ENCODE results near the gene TRIM32.
A peak's percentile ranks its signal among the peaks of the same experiment; 100 is the strongest.
"Not testable (repeated sequence)": the region's sequence is repeated elsewhere in the genome, so short reads cannot be mapped to it uniquely, and the experiment has no call there.

TRIM32 gene

DNA sequence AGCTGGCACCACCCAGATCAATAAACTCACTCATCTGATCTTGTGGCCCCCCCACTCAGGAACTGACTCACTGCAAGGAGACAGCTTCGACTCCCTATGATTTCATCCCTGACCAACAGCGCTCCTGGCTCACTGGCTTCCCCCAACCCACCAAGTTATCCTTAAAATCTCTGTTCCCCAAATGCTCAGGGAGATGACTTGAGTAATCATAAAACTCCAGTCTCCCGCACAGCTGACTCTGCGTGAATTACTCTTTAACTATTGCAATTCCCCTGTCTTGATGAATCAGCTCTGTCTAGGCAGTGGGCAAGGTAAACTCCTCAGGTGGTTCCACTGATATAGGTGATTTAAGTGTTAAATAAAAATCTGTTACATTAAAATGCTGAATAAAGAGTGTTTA is 1.9 kb upstream of the TRIM32 start:
- no peak for DNase-seq
- whole genome bisulfite sequencing (ENCODE audit: insufficient coverage) = 100% methylated on average over 2 of the region's 4 CpGs
- H3K27ac ChIP-seq (ENCODE audit: insufficient read depth in 1 of 2, low read depth in 1 of 2, low read length in 2 of 2, poor library complexity in 1 of 2, severe bottlenecking in 2 of 2) = no peak overlapping the region
- no peaks in the 10 kb centered on the region for H3K36me3 ChIP-seq (ENCODE audit: control insufficient read depth in 4 of 4, insufficient read depth in 4 of 4, low read length in 3 of 4)
- peaks cover 0 to 17% (median 11%) of the 10 kb centered on the region in 4 experiments for H3K4me1 ChIP-seq (ENCODE audit: control extremely low read depth in 1 of 4, control insufficient read depth in 4 of 4, insufficient read depth in 4 of 4, low read length in 3 of 4)
- no peaks in the 10 kb centered on the region for H3K27me3 ChIP-seq (replicated peaks in 2 of 5; ENCODE audit: control insufficient read depth in 4 of 5, insufficient read depth in 5 of 5, low read length in 4 of 5)
- no peak overlapping the region for H3K4me3 ChIP-seq (ENCODE audit: control insufficient read depth in 1 of 7, extremely low read depth in 1 of 7, insufficient read depth in 4 of 7, low read depth in 2 of 7, low read length in 6 of 7)
- H3K9me3 ChIP-seq (ENCODE audit: control extremely low read depth in 1 of 5, control insufficient read depth in 4 of 5, insufficient read depth in 2 of 5, low read depth in 1 of 5, low read length in 4 of 5) = no peaks in the 10 kb centered on the region
- ChIA-PET POLR2A (no interaction called here), CTCF (no interaction called here)

DNA sequence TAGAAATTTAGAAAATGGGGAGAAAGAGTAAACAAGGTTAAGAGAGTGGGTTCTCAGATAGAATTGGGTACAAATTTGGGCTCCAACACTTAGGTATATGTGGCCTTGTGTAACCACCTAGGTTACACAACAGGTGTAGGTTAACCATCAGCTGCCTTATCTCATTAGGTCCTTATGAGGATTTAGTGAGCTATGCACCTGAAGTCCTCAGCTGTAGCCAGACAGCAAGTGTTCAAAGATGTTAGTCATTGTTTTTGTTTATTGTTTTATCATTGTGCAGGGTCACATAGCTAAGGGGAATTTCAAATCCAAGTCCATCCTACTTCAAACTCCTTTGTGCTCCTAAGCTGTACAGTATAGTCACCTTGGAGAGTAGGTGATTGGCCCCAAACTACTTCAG is 970 bp upstream of the TRIM32 start:
- Histone ChIP-seq H3K4me3 (ENCODE audit: control insufficient read depth in 1 of 7, extremely low read depth in 1 of 7, insufficient read depth in 4 of 7, low read depth in 2 of 7, low read length in 6 of 7) (no peak overlapping the region), H3K36me3 (ENCODE audit: control insufficient read depth in 4 of 4, insufficient read depth in 4 of 4, low read length in 3 of 4) (no peaks in the 10 kb centered on the region), H3K27me3 (replicated peaks in 2 of 5; ENCODE audit: control insufficient read depth in 4 of 5, insufficient read depth in 5 of 5, low read length in 4 of 5) (no peaks in the 10 kb centered on the region), H3K4me1 (ENCODE audit: control extremely low read depth in 1 of 4, control insufficient read depth in 4 of 4, insufficient read depth in 4 of 4, low read length in 3 of 4) (peaks cover 0 to 17% (median 11%) of the 10 kb centered on the region in 4 experiments), H3K27ac (ENCODE audit: insufficient read depth in 1 of 2, low read depth in 1 of 2, low read length in 2 of 2, poor library complexity in 1 of 2, severe bottlenecking in 2 of 2) (no peak overlapping the region), H3K9me3 (ENCODE audit: control extremely low read depth in 1 of 5, control insufficient read depth in 4 of 5, insufficient read depth in 2 of 5, low read depth in 1 of 5, low read length in 4 of 5) (no peaks in the 10 kb centered on the region)
- DNase-seq = no peak
- POLR2A ChIA-PET = no interaction called here
- CTCF ChIA-PET = no interaction called here

DNA sequence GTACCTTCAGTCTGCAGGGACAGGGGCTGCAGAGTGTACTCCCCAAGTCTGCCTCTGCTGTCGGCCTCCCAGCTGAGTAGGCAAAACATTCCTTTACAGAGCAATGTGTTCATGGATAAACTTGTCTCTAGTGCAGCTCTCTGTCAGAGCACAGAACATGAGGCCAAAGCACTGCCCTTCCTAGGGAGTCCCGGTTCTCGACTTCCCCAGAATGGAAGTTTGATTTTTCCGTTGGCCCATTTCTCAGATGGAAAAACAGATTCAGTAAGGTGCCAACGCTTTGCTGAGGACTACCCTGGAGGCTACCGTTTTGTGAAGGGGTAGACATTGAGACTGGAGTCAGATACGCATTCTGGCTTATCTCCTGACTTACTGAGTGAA is 422 bp upstream of the TRIM32 start:
- POLR2A ChIA-PET = no interaction called here
- Histone ChIP-seq H3K27me3 (replicated peaks in 2 of 5; ENCODE audit: control insufficient read depth in 4 of 5, insufficient read depth in 5 of 5, low read length in 4 of 5) (no peaks in the 10 kb centered on the region), H3K9me3 (ENCODE audit: control extremely low read depth in 1 of 5, control insufficient read depth in 4 of 5, insufficient read depth in 2 of 5, low read depth in 1 of 5, low read length in 4 of 5) (no peaks in the 10 kb centered on the region), H3K4me3 (ENCODE audit: control insufficient read depth in 1 of 7, extremely low read depth in 1 of 7, insufficient read depth in 4 of 7, low read depth in 2 of 7, low read length in 6 of 7) (peak overlapping the region; percentile 40 to 84 (median 71)), H3K4me1 (ENCODE audit: control extremely low read depth in 1 of 4, control insufficient read depth in 4 of 4, insufficient read depth in 4 of 4, low read length in 3 of 4) (peaks cover 0 to 17% (median 11%) of the 10 kb centered on the region in 4 experiments), H3K36me3 (ENCODE audit: control insufficient read depth in 4 of 4, insufficient read depth in 4 of 4, low read length in 3 of 4) (no peaks in the 10 kb centered on the region), H3K27ac (ENCODE audit: insufficient read depth in 1 of 2, low read depth in 1 of 2, low read length in 2 of 2, poor library complexity in 1 of 2, severe bottlenecking in 2 of 2) (peak overlapping the region in 1 of 2 experiments; percentile 4)
- WGBS (ENCODE audit: insufficient coverage) = 28% methylated on average over 7 of the region's 7 CpGs
- no peak for DNase-seq
- CTCF ChIA-PET = no interaction called here

DNA sequence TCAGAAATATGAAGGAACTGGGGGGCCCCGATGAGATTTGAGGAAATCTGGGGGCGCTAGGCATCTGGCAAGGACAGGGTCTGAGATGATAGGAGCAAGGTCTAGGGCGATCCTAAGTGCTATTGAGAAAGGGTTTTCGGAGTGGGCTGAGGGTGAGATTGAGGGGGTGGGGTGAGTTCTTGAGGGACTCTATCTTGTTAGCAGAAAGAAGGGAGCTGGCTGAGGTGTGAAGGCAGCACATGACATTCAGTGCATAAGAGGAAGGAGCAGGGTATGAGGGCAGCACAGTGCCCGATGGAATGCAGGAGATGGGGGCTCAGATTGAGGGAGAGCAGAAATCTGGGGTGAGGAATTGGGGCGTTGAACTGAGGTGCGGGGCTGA is 640 bp downstream of the TRIM32 start:
- DNase-seq = peak in 1 of 3 donors; percentile 51
- Histone ChIP-seq H3K9me3 (ENCODE audit: control extremely low read depth in 1 of 5, control insufficient read depth in 4 of 5, insufficient read depth in 2 of 5, low read depth in 1 of 5, low read length in 4 of 5) (no peaks in the 10 kb centered on the region), H3K4me3 (ENCODE audit: control insufficient read depth in 1 of 7, extremely low read depth in 1 of 7, insufficient read depth in 4 of 7, low read depth in 2 of 7, low read length in 6 of 7) (peak overlapping the region; percentile 40 to 84 (median 71)), H3K27ac (ENCODE audit: insufficient read depth in 1 of 2, low read depth in 1 of 2, low read length in 2 of 2, poor library complexity in 1 of 2, severe bottlenecking in 2 of 2) (no peak overlapping the region), H3K27me3 (replicated peaks in 2 of 5; ENCODE audit: control insufficient read depth in 4 of 5, insufficient read depth in 5 of 5, low read length in 4 of 5) (no peaks in the 10 kb centered on the region), H3K4me1 (ENCODE audit: control extremely low read depth in 1 of 4, control insufficient read depth in 4 of 4, insufficient read depth in 4 of 4, low read length in 3 of 4) (peaks cover 0 to 17% (median 11%) of the 10 kb centered on the region in 4 experiments), H3K36me3 (ENCODE audit: control insufficient read depth in 4 of 4, insufficient read depth in 4 of 4, low read length in 3 of 4) (no peaks in the 10 kb centered on the region)
- CTCF ChIA-PET = interaction anchor here (0.7 kb wide), 1 partner anchor 12 kb away, joined by 4 read pairs; no protein-coding TSS in a partner anchor
- 30% methylated on average over 7 of the region's 7 CpGs for WGBS (ENCODE audit: insufficient coverage)
- POLR2A ChIA-PET = no interaction called here

DNA sequence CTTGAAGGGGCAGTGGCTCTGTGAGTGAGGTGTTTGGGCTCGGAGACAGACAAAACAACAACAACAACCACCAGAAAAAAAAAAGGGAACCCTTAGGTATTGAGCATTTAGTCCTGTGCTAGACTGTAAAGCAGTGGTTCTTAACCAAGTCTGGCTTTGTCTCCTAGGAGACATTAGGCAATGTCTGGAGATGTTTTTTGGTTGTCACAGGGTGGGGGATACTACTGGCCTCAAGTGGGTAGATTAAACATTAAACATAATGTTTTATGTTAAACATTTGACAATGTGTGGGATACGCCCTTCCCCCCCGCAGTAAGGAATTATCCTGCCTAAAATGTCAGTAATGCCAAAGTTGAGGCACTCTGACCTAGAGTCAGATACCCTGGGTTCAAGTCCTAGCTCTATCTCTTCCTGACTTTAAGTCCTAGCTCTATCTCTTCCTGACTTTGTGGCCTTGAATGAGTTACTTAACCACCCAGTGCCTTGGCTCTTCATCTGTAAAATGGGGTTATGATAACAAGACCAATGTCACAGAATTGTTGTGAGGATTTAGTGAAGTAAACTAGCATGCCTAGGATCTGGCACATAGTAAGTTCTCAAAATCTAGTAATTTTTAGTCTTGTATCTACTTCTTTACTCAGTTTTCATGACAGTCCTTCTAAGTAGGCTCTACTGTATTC is 1.8 kb downstream of the TRIM32 start:
- peak in 2 of 3 donors; percentile 7 to 18 for DNase-seq
- H3K27ac ChIP-seq (ENCODE audit: insufficient read depth in 1 of 2, low read depth in 1 of 2, low read length in 2 of 2, poor library complexity in 1 of 2, severe bottlenecking in 2 of 2) = no peak overlapping the region
- no peaks in the 10 kb centered on the region for H3K27me3 ChIP-seq (replicated peaks in 2 of 5; ENCODE audit: control insufficient read depth in 4 of 5, insufficient read depth in 5 of 5, low read length in 4 of 5)
- H3K9me3 ChIP-seq (ENCODE audit: control extremely low read depth in 1 of 5, control insufficient read depth in 4 of 5, insufficient read depth in 2 of 5, low read depth in 1 of 5, low read length in 4 of 5) = no peaks in the 10 kb centered on the region
- 94% methylated on average over 2 of the region's 3 CpGs for WGBS (ENCODE audit: insufficient coverage)
- H3K4me1 ChIP-seq (ENCODE audit: control extremely low read depth in 1 of 4, control insufficient read depth in 4 of 4, insufficient read depth in 4 of 4, low read length in 3 of 4) = peaks cover 0 to 17% (median 11%) of the 10 kb centered on the region in 4 experiments
- POLR2A ChIA-PET = no interaction called here
- no peaks in the 10 kb centered on the region for H3K36me3 ChIP-seq (ENCODE audit: control insufficient read depth in 4 of 4, insufficient read depth in 4 of 4, low read length in 3 of 4)
- CTCF ChIA-PET = no interaction called here
- H3K4me3 ChIP-seq (ENCODE audit: control insufficient read depth in 1 of 7, extremely low read depth in 1 of 7, insufficient read depth in 4 of 7, low read depth in 2 of 7, low read length in 6 of 7) = no peak overlapping the region

DNA sequence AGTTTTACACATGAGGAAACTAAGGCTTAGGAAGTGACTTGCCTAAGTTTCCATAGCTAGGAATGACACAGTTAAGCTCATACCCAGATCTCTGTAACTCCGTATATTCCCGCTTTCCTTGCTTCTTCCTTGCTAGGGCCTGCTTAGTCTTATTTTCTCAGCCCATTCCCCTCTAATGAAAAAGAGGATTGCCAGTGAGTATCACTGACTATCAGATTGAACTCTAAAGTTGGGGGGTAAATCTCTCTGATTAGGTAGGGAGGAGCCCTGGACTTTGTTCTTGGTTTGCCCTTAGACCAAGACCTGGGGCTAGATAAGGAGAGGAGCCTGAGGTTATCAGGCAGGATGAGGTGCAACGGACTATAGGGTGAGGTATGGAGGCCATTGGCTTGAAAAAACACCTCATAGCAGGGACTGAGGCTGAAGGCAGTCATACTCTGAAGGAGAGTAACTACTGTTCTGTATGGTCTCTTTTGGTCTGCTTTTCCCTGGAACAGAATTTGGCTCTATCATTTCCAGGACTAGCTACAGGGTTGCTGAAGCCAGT is 2.5 kb downstream of the TRIM32 start:
- WGBS (ENCODE audit: insufficient coverage) = 94% methylated on average over 3 of the region's 3 CpGs
- POLR2A ChIA-PET = no interaction called here
- Histone ChIP-seq H3K4me3 (ENCODE audit: control insufficient read depth in 1 of 7, extremely low read depth in 1 of 7, insufficient read depth in 4 of 7, low read depth in 2 of 7, low read length in 6 of 7) (no peak overlapping the region), H3K27me3 (replicated peaks in 2 of 5; ENCODE audit: control insufficient read depth in 4 of 5, insufficient read depth in 5 of 5, low read length in 4 of 5) (no peaks in the 10 kb centered on the region), H3K27ac (ENCODE audit: insufficient read depth in 1 of 2, low read depth in 1 of 2, low read length in 2 of 2, poor library complexity in 1 of 2, severe bottlenecking in 2 of 2) (no peak overlapping the region), H3K4me1 (ENCODE audit: control extremely low read depth in 1 of 4, control insufficient read depth in 4 of 4, insufficient read depth in 4 of 4, low read length in 3 of 4) (peaks cover 0 to 17% (median 11%) of the 10 kb centered on the region in 4 experiments), H3K9me3 (ENCODE audit: control extremely low read depth in 1 of 5, control insufficient read depth in 4 of 5, insufficient read depth in 2 of 5, low read depth in 1 of 5, low read length in 4 of 5) (no peaks in the 10 kb centered on the region), H3K36me3 (ENCODE audit: control insufficient read depth in 4 of 4, insufficient read depth in 4 of 4, low read length in 3 of 4) (no peaks in the 10 kb centered on the region)
- CTCF ChIA-PET = no interaction called here
- DNase-seq = no peak

DNA sequence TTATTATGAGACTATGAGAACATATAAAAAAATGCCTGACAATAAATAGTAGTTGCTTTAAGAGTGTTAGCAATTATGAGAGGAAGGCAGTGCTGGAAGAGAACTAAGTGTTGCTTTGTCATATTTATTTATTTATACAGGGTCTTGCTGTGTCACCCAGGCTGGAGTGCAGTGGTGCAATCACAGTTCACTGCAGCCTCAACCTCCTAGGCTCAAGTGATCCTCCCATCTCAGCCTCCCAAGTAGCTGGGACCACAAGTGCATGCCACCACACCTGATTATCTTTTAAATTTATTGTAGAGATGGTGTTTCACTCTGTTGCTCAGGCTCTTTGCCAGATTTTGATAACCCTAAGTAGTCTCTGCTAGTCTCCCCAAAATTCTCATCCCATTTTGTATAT is 3.7 kb downstream of the TRIM32 start:
- H3K9me3 ChIP-seq (ENCODE audit: control extremely low read depth in 1 of 5, control insufficient read depth in 4 of 5, insufficient read depth in 2 of 5, low read depth in 1 of 5, low read length in 4 of 5); H3K27me3 ChIP-seq (replicated peaks in 2 of 5; ENCODE audit: control insufficient read depth in 4 of 5, insufficient read depth in 5 of 5, low read length in 4 of 5); POLR2A ChIA-PET; DNase-seq; H3K36me3 ChIP-seq (ENCODE audit: control insufficient read depth in 4 of 4, insufficient read depth in 4 of 4, low read length in 3 of 4); H3K27ac ChIP-seq (ENCODE audit: insufficient read depth in 1 of 2, low read depth in 1 of 2, low read length in 2 of 2, poor library complexity in 1 of 2, severe bottlenecking in 2 of 2); CTCF ChIA-PET; H3K4me3 ChIP-seq (ENCODE audit: control insufficient read depth in 1 of 7, extremely low read depth in 1 of 7, insufficient read depth in 4 of 7, low read depth in 2 of 7, low read length in 6 of 7): not testable (repeated sequence)
- peaks cover 0 to 26% (median 11%) of the 10 kb centered on the region in 4 experiments for H3K4me1 ChIP-seq (ENCODE audit: control extremely low read depth in 1 of 4, control insufficient read depth in 4 of 4, insufficient read depth in 4 of 4, low read length in 3 of 4)
